Skeletal muscle tissue (tissue), 4 donors: ENCODE data around the gene NDUFV3. TPM values are rescaled to one million over a fixed set of nuclear protein-coding genes. Genes with fewer than 3 reads are reported as not detected.

Experiments
- H3K27ac ChIP-seq: one replicate; pipeline ENCODE4 v1.7.0; 2013; ENCODE audit warnings: mild to moderate bottlenecking, low read depth, low read length, inconsistent platforms
- H3K27me3 ChIP-seq, 3 donors: one replicate each; pipeline ENCODE4 v1.7.0; 2013; ENCODE audit warnings: low read length in 3 of 3; ENCODE audit not compliant: control insufficient read depth in 3 of 3, insufficient read depth in 3 of 3
- H3K36me3 ChIP-seq, 3 donors: one replicate each; pipeline ENCODE4 v1.7.0; 2013; ENCODE audit warnings: low read length in 3 of 3; ENCODE audit not compliant: control insufficient read depth in 3 of 3, insufficient read depth in 3 of 3
- H3K4me1 ChIP-seq, 3 donors: one replicate each; pipeline ENCODE4 v1.7.0; 2013; ENCODE audit warnings: low read length in 3 of 3, mild to moderate bottlenecking in 3 of 3; ENCODE audit not compliant: control insufficient read depth in 3 of 3, insufficient read depth in 3 of 3
- H3K4me3 ChIP-seq, 3 donors: one replicate each; pipeline ENCODE4 v1.7.0; 2013; ENCODE audit warnings: low read length in 3 of 3
- H3K9ac ChIP-seq, 3 donors: one replicate each; pipeline ENCODE4 v1.7.0; 2013; ENCODE audit warnings: low read length in 3 of 3, mild to moderate bottlenecking in 3 of 3, moderate library complexity in 2 of 3, low read depth in 1 of 3
- H3K9me3 ChIP-seq, 3 donors: one replicate each; pipeline ENCODE4 v1.7.0; 2013; ENCODE audit warnings: low read length in 3 of 3; ENCODE audit not compliant: control insufficient read depth in 3 of 3
- total RNA-seq: library from RNA; depleted of rRNA; stranded (reverse); fragments of >200 nt; gene quantifications from one replicate; pipeline ENCODE4 v1.2.3, GENCODE V29; 2014
- donor health status: Osteomylitis.

NDUFV3 gene
- total RNA-seq, 1 donor from 2014 or later: 45.9 TPM

GRCh38 chr21:42849759-42850412 lies 43.2 kb upstream of the NDUFV3 start:
- H3K36me3 ChIP-seq: peaks cover 59 to 65% (median 59%) of the 10 kb centered on the region in 3 donors
- peaks cover 7 to 8% (median 7%) of the 10 kb centered on the region in 3 donors for H3K4me1 ChIP-seq
- H3K27me3 ChIP-seq: no peaks in the 10 kb centered on the region
- no peaks in the 10 kb centered on the region for H3K9me3 ChIP-seq
- no peak overlapping the region for H3K9ac ChIP-seq
- no peak overlapping the region for H3K4me3 ChIP-seq
- H3K27ac ChIP-seq: no peak overlapping the region

GRCh38 chr21:42850463-42850862 lies 42.6 kb upstream of the NDUFV3 start:
- Histone ChIP-seq H3K27me3 (no peaks in the 10 kb centered on the region), H3K4me3 (no peak overlapping the region), H3K9me3 (no peaks in the 10 kb centered on the region), H3K9ac (no peak overlapping the region), H3K4me1 (peaks cover 2% of the 10 kb centered on the region in 3 donors), H3K27ac (no peak overlapping the region), H3K36me3 (peaks cover 60 to 71% (median 65%) of the 10 kb centered on the region in 3 donors)

DNA sequence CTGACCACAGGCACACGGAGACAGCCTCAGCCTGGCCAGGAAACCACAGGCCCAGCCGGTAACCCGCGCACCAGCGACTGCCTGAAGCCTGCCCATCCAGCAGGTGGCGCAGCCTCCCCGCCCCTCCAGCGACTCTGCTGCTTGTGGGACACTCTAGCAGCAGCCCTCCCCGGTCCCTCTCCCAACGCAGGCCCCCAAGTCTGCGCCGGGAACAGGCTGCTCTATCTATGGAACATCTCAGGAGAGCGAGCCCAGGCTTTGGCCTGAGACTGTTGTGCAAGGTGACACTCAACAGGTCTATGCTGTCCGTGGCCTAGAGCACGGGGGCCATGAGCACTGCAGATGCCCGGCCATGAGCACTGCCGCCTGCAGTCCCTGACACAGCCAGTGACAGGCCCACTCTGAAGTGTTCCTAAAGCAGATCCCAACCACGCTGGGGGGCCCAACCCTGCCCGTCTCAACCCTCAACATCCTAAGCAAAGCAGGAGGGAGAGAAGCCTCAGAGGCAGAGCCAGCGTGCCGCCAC lies 42.2 kb upstream of the NDUFV3 start:
- Histone ChIP-seq H3K4me3 (no peak overlapping the region), H3K4me1 (no peaks in the 10 kb centered on the region), H3K9me3 (no peaks in the 10 kb centered on the region), H3K27me3 (no peaks in the 10 kb centered on the region), H3K36me3 (peaks cover 63 to 74% (median 69%) of the 10 kb centered on the region in 3 donors), H3K27ac (no peak overlapping the region), H3K9ac (no peak overlapping the region)

DNA sequence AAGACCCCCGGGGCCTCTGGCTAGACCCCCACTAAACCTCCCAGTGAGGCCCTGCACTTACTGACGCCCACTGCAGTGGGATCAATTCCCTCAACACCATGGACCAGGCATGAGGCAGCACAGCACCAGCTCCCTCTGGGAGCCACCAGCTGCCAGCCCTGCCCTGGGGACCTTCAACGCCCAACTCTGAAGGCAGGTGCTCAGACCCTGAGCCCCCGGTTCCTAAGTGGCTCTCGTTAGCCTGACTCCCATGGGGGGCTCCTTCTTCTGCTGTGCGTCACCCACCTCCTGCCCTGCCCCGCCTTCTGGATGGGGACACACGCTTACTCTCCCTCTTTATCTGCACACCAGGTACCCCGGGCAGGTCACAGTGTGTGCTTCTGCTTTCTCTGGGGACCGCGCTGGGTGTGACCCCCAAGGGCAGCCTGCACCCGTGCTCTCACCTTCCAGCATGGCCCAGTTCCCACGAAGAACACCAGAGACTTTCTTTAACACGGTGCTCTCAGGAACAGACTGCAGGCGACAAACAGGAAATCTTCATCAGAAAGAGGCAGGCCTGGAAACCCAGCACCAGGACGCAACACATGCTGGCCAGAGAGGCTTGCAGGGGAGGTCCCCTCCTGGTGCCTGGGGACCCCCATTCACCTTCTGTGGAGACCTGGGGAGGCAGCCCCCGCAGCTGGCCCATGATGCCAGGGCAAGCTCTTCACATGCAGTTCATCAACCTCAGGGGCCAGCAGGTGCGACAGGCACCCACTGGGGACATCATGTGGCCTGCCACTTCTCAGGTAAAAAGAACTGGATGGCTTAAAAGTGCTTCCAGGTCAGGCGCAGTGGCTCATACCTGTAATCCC lies 41.1 kb upstream of the NDUFV3 start:
- Histone ChIP-seq H3K4me3 (no peak overlapping the region), H3K9me3 (no peaks in the 10 kb centered on the region), H3K9ac (no peak overlapping the region), H3K27me3 (no peaks in the 10 kb centered on the region), H3K4me1 (no peaks in the 10 kb centered on the region), H3K27ac (no peak overlapping the region), H3K36me3 (peaks cover 67 to 76% (median 72%) of the 10 kb centered on the region in 3 donors)

- H3K4me3 ChIP-seq: no peak overlapping the region
- H3K9ac ChIP-seq: no peak overlapping the region
- no peaks in the 10 kb centered on the region for H3K4me1 ChIP-seq
- no peaks in the 10 kb centered on the region for H3K27me3 ChIP-seq
- no peaks in the 10 kb centered on the region for H3K9me3 ChIP-seq
- H3K27ac ChIP-seq: no peak overlapping the region
- peaks cover 60 to 80% (median 70%) of the 10 kb centered on the region in 3 donors for H3K36me3 ChIP-seq
Observed at GRCh38 chr21:42852925-42853570, 40.1 kb upstream of the NDUFV3 start.

DNA sequence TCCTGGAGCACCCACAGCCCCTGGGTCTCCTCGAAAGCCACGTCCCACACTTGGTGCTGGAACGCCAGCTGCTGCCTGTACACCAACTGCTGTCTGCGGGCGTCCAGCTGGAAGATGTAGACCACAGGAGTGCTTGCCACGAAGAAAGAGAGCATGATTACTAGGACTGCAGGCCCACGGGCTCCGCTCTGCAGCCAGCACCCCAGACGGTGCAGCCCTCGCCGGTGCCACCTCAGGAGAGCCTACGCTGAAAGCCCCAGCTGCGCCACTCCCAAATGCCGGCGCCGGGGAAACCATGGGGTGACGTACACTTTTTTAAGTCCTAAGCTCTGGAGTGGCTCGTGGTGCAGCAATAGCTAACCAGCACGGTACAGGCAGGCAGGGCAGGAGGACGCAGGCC lies 39.5 kb upstream of the NDUFV3 start:
- no peak overlapping the region for H3K4me3 ChIP-seq
- H3K27me3 ChIP-seq: no peaks in the 10 kb centered on the region
- no peaks in the 10 kb centered on the region for H3K4me1 ChIP-seq
- H3K9me3 ChIP-seq: no peaks in the 10 kb centered on the region
- no peak overlapping the region for H3K9ac ChIP-seq
- H3K27ac ChIP-seq: no peak overlapping the region
- H3K36me3 ChIP-seq: peaks cover 64 to 86% (median 75%) of the 10 kb centered on the region in 3 donors

GRCh38 chr21:42854246-42855010 lies 38.7 kb upstream of the NDUFV3 start:
- no peaks in the 10 kb centered on the region for H3K4me1 ChIP-seq
- H3K36me3 ChIP-seq: peaks cover 63 to 86% (median 72%) of the 10 kb centered on the region in 3 donors
- H3K4me3 ChIP-seq: no peak overlapping the region
- H3K27me3 ChIP-seq: no peaks in the 10 kb centered on the region
- no peak overlapping the region for H3K27ac ChIP-seq
- H3K9ac ChIP-seq: no peak overlapping the region
- no peaks in the 10 kb centered on the region for H3K9me3 ChIP-seq

GRCh38 chr21:42855171-42855936 lies 37.8 kb upstream of the NDUFV3 start:
- Histone ChIP-seq H3K9me3 (no peaks in the 10 kb centered on the region), H3K4me1 (no peaks in the 10 kb centered on the region), H3K9ac (no peak overlapping the region), H3K27me3 (no peaks in the 10 kb centered on the region), H3K4me3 (no peak overlapping the region), H3K36me3 (peaks cover 61 to 82% (median 73%) of the 10 kb centered on the region in 3 donors), H3K27ac (no peak overlapping the region)

- Histone ChIP-seq H3K9ac (no peak overlapping the region), H3K27me3 (no peaks in the 10 kb centered on the region), H3K4me1 (no peaks in the 10 kb centered on the region), H3K4me3 (no peak overlapping the region), H3K9me3 (no peaks in the 10 kb centered on the region), H3K36me3 (peaks cover 59 to 78% (median 77%) of the 10 kb centered on the region in 3 donors), H3K27ac (no peak overlapping the region)
Observed at GRCh38 chr21:42855937-42856335, 37.2 kb upstream of the NDUFV3 start.
